Vagina (tissue), 2 donors: ENCODE measurements around the gene SERPINA3. TPM values are rescaled to one million over a fixed set of nuclear protein-coding genes. Genes with fewer than 3 reads are reported as not detected.

Experiments used
- DNase-seq, 2 donors: peaks; one replicate each; pipeline ENCODE4 v3.0.0-alpha.2; 2017; ENCODE audit errors: extremely low spot score in 2 of 2
- H3K27ac ChIP-seq: fragments of 200-600 bp; sonication (generic); one replicate; pipeline ENCODE4 v1.5.1; 2019
- H3K27me3 ChIP-seq: fragments of 200-600 bp; sonication (generic); one replicate; pipeline ENCODE4 v1.5.1; 2019
- H3K36me3 ChIP-seq, 2 donors: fragments of 200-600 bp; sonication (generic); one replicate each; pipeline ENCODE4 v1.5.1; 2017 to 2019
- H3K4me1 ChIP-seq: fragments of 200-600 bp; sonication (generic); one replicate; pipeline ENCODE4 v1.5.1; 2019
- H3K4me3 ChIP-seq, 2 donors: fragments of 200-600 bp; sonication (generic); 1 replicate in 1 of 2; 2 replicates in 1 of 2; pipeline ENCODE4 v1.5.1; 2016 to 2019
- H3K9me3 ChIP-seq: fragments of 200-600 bp; sonication (generic); one replicate; pipeline ENCODE4 v1.5.1; 2019
- POLR2A ChIP-seq, 2 donors: fragments of 450-650 bp; IDR thresholded peaks; one replicate each; pipeline ENCODE4 v1.6.1; 2017; ENCODE audit warnings: antibody characterized with exemption in 2 of 2, mild to moderate bottlenecking in 2 of 2, moderate library complexity in 2 of 2
- POLR2AphosphoS5 ChIP-seq, 2 donors: sonication (generic); formaldehyde crosslinking; IDR thresholded peaks; one replicate each; pipeline ENCODE4 v1.9.0; 2017; ENCODE audit warnings: antibody characterized with exemption in 2 of 2, mild to moderate bottlenecking in 2 of 2, low read depth in 1 of 2; ENCODE audit not compliant: insufficient read depth in 1 of 2
- intact Hi-C: fragments of 100-400 bp; cut with DNase I; formaldehyde crosslinking; loops from one replicate; pipeline ENCODE4 v1.15.1; 2023
- total RNA-seq: library from RNA; depleted of rRNA; stranded (reverse); fragments of >200 nt; gene quantifications from one replicate; pipeline ENCODE4 v1.2.3, GENCODE V29; 2016
- TF ChIP-seq, protein P1 (sequence below), 3 experiments: fragments of 450-650 bp in 2 of 3; fragments of 200-600 bp in 1 of 3; sonication (generic) in 1 of 3; IDR thresholded peaks; one replicate each; pipeline ENCODE4 v1.5.1; 2017 to 2019; ENCODE audit warnings: antibody characterized with exemption in 3 of 3, mild to moderate bottlenecking in 2 of 3, moderate library complexity in 2 of 3

The SERPINA3 gene
- total RNA-seq, 1 donor from 2014 or later: 328 TPM

DNA sequence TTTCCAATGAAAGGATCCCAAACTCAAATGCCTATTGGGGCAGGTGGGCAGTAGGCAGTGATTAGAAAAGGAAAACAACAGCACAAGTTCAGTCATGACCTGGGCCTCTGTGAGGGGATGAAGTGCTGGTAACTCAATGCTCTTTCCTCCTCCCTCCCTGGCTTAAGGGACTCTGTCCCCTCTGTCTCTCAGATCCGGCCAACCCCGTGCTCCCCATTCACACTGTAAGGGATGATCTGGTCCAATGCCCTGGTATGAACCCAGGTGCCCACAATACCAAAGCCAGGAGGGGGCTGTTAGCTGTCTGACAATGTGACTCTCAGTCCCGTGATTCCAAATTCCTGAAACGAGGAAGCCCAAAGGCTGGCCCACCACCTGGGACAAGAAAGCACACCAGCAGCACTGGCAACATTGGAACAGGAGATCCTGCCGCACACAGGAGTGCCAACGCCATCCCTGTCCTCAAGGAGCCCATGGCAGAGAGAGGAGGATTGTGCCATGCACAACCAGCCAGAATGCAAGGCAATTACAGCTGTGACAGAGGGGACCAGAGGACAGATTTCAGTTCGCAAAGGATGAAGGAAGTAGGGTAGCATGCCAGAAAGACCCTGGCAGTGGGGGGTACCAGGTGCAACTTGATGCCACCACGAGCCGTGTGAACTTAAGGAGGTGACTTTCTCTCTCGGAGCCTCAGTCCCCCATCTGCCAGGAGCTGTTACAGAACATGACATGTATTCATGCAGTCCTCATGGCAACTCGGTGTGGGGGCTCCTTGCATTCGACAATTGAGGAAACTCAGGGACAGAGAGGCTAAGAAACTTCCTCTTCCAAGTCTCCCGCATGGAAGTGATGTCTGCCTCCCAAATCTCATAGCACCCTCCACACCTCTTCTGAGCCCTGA, 37.6 kb downstream of the SERPINA3 start:
- H3K4me1 ChIP-seq: no peaks in the 10 kb centered on the region
- intact Hi-C loops: no loop called here
- no peaks in the 10 kb centered on the region for H3K9me3 ChIP-seq
- TF ChIP-seq POLR2AphosphoS5 (IDR thresholded peaks at IDR 0.05; ENCODE audit: insufficient read depth in 1 of 2, low read depth in 1 of 2) (no peak), POLR2A (IDR thresholded peaks at IDR 0.05) (no peak)
- TF ChIP-seq, protein P1, sequence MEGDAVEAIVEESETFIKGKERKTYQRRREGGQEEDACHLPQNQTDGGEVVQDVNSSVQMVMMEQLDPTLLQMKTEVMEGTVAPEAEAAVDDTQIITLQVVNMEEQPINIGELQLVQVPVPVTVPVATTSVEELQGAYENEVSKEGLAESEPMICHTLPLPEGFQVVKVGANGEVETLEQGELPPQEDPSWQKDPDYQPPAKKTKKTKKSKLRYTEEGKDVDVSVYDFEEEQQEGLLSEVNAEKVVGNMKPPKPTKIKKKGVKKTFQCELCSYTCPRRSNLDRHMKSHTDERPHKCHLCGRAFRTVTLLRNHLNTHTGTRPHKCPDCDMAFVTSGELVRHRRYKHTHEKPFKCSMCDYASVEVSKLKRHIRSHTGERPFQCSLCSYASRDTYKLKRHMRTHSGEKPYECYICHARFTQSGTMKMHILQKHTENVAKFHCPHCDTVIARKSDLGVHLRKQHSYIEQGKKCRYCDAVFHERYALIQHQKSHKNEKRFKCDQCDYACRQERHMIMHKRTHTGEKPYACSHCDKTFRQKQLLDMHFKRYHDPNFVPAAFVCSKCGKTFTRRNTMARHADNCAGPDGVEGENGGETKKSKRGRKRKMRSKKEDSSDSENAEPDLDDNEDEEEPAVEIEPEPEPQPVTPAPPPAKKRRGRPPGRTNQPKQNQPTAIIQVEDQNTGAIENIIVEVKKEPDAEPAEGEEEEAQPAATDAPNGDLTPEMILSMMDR (IDR thresholded peaks at IDR 0.05): no peak
- no peaks in the 10 kb centered on the region for H3K36me3 ChIP-seq
- H3K27ac ChIP-seq: no peak overlapping the region
- DNase-seq: peak; percentile 80 to 93
- no peak overlapping the region for H3K4me3 ChIP-seq
- no peaks in the 10 kb centered on the region for H3K27me3 ChIP-seq

DNA sequence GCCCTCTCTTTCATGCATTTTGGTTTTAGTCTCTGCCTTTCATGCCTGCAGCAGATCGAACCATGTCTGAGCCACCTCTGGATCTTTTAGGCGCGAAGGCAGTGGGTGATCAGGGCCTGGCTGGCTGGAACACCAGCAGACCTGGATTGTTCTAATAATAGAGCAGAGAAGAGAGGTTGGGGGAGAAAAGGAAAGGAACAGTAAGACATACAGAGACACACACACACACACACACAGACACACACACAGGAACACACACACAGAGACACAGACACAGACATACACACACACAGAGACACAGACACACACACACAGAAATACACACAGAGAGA, 38.2 kb downstream of the SERPINA3 start:
- H3K27ac ChIP-seq: no peak overlapping the region
- H3K4me3 ChIP-seq: no peak overlapping the region
- DNase-seq: no peak
- no peaks in the 10 kb centered on the region for H3K27me3 ChIP-seq
- H3K36me3 ChIP-seq: no peaks in the 10 kb centered on the region
- TF ChIP-seq POLR2AphosphoS5 (IDR thresholded peaks at IDR 0.05; ENCODE audit: insufficient read depth in 1 of 2, low read depth in 1 of 2) (no peak), POLR2A (IDR thresholded peaks at IDR 0.05) (no peak)
- TF ChIP-seq, protein P1 (IDR thresholded peaks at IDR 0.05): no peak
- intact Hi-C loops: no loop called here
- H3K9me3 ChIP-seq: no peaks in the 10 kb centered on the region
- H3K4me1 ChIP-seq: no peaks in the 10 kb centered on the region

DNA sequence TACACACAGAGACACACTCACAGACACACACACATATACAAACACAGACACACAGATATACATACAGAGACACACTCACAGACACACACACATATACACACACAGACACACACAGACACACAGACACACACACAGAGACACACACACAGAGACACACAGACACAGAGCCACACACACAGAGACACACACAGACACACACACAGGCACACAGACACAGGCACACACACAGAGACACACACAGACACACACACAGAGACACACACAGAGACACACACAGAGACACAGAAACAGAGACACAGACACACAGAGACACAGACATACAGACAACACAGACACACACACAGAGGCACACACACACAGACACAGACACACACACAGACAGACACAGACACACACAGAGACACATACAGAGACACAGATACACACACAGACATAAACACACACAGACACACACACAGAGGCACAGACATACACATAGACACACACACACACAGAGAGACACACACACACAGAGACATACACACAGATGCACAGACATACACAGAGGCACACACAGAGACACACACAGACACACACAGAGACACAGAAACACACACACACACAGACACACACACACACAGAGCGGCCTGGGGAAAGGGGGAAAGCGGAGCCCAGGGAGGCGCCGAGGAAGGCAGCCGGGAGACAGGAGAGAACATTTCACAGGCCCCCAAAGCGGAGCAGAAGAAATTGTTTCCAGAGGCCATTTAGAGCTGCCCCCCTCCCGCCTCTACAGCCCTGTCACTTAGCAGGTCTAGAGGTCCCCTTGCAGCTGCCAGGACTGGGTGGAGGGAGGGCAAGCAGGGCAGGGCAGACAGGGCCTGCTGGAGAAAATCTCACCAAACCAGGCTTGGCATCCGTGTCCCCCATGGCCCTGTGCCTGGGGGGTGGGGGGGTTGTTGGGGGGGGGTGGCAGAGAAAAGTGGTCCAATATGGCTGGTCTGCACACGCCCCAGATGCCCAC, 38.9 kb downstream of the SERPINA3 start:
- H3K9me3 ChIP-seq: no peaks in the 10 kb centered on the region
- TF ChIP-seq POLR2A (IDR thresholded peaks at IDR 0.05): no peak
- TF ChIP-seq POLR2AphosphoS5 (IDR thresholded peaks at IDR 0.05; ENCODE audit: insufficient read depth in 1 of 2, low read depth in 1 of 2): no peak
- TF ChIP-seq, protein P1 (IDR thresholded peaks at IDR 0.05): no peak
- DNase-seq: peak; percentile 72 to 81
- H3K27ac ChIP-seq: no peak overlapping the region
- H3K4me3 ChIP-seq: no peak overlapping the region
- H3K4me1 ChIP-seq: no peaks in the 10 kb centered on the region
- H3K36me3 ChIP-seq: no peaks in the 10 kb centered on the region
- no peaks in the 10 kb centered on the region for H3K27me3 ChIP-seq
- intact Hi-C loops: no loop called here

DNA sequence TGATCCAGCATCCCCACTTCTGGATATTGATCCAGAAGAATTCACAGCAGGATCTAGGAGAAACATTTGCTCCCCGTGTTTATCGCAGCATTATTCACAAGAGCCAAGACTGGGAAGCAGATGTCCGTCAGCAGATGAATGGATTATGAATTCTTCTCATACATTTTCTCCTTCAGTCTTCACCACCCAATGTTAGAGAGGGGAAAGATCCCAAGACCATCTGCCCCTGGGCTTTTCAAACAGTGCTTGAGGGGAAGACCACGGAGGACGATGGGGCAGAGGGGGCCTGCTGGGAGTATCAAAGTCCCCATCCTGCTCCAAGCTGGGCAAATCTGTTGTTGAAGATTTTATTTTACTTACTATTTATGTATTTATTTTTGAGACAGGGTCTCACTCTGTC, 41.1 kb downstream of the SERPINA3 start:
- intact Hi-C loops: no loop called here
- no peak overlapping the region for H3K27ac ChIP-seq
- TF ChIP-seq, protein P1 (IDR thresholded peaks at IDR 0.05): no peak
- TF ChIP-seq POLR2A (IDR thresholded peaks at IDR 0.05) (no peak), POLR2AphosphoS5 (IDR thresholded peaks at IDR 0.05; ENCODE audit: insufficient read depth in 1 of 2, low read depth in 1 of 2) (no peak)
- H3K27me3 ChIP-seq: no peaks in the 10 kb centered on the region
- no peaks in the 10 kb centered on the region for H3K4me1 ChIP-seq
- DNase-seq: peak; percentile 55 to 79
- no peak overlapping the region for H3K4me3 ChIP-seq
- H3K36me3 ChIP-seq: no peaks in the 10 kb centered on the region
- no peaks in the 10 kb centered on the region for H3K9me3 ChIP-seq
